Activated CD4-positive, alpha-beta T cell treated with anti-CD3 and anti-CD28 coated beads, Interleukin-10, Interleukin-2, amounts not matched to agents 100 ng/mL and 50 ng/mL, durations not matched to agents 16 hours and 8 hours (primary cell): ENCODE measurements around the gene IBA57.
"Not testable (repeated sequence)": the region's sequence is repeated elsewhere in the genome, so short reads cannot be mapped to it uniquely, and the experiment has no call there.

Experiments
- DNase-seq: peaks from one replicate; pipeline ENCODE4 v3.0.0-alpha.2; 2020

The IBA57 gene

DNA sequence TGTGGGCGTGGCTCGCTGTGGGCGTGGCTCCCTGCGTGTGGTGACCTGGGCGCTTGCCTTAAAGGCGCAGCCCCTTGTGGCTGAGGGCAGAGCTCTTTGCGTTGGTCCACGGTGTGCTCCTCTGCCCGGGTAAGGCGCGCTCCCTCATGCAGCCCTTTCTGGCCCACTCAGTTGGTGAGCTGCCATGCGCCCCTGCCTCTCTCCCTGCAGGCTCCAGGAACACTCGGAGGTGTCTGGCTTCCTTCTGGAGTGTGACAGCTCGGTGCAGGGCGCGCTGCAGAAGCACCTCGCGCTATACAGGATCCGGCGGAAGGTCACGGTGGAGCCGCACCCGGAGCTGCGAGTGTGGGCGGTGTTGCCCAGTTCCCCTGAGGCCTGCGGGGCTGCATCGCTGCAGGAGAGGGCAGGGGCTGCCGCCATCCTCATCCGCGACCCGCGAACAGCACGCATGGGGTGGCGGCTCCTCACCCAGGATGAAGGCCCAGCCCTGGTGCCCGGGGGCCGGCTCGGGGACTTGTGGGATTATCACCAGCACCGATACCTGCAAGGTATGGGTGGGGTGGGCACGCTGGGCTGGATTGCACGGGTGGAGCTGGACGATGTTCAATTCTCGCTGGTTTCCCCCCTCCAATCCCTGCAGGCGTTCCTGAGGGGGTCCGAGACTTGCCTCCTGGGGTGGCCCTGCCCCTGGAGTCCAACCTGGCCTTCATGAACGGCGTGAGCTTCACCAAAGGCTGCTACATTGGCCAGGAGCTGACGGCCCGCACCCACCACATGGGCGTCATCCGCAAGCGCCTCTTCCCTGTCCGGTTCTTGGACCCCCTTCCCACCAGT lies 9.1 kb downstream of the IBA57 start:
- DNase-seq, result peak; percentile 38

GRCh38 chr1:228175316-228176023 lies 9.9 kb downstream of the IBA57 start:
- no peak for DNase-seq

DNA sequence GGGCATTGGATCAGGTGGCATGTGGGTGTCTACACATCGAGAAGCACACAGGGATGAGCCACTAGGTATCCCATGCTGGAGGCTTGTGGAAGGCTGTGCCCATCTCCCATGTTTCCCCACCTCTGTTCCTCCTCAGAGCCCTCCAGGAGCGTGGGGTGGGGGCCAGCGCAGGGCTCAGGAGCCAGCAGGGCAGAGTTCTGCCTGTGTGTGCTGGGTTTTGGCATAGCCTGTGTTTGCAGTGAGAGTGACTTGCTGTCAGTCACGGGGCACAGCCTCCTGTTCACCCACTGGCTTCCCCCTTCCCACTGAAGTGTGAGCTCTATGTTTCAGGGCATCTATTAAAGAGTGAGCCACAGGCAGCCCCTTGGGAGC lies 10.4 kb downstream of the IBA57 start:
- DNase-seq, result no peak

GRCh38 chr1:228176461-228177182 lies 11.0 kb downstream of the IBA57 start:
- DNase-seq, result no peak

DNA sequence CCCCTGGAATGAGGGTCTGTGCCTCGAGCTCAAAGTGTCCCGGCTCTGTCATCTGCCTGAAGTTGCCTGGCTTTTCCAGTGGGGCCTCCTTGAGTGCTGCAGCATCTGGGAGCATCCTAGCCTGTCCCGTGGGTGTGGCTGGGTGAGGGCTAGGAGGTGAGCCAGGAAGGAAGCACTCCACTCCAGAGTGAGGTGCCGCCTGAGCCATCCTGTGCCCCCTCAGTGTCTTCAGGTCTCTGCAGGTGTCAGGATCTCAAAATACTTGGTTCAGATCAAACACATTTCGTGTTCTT lies 11.5 kb downstream of the IBA57 start:
- no peak for DNase-seq

DNA sequence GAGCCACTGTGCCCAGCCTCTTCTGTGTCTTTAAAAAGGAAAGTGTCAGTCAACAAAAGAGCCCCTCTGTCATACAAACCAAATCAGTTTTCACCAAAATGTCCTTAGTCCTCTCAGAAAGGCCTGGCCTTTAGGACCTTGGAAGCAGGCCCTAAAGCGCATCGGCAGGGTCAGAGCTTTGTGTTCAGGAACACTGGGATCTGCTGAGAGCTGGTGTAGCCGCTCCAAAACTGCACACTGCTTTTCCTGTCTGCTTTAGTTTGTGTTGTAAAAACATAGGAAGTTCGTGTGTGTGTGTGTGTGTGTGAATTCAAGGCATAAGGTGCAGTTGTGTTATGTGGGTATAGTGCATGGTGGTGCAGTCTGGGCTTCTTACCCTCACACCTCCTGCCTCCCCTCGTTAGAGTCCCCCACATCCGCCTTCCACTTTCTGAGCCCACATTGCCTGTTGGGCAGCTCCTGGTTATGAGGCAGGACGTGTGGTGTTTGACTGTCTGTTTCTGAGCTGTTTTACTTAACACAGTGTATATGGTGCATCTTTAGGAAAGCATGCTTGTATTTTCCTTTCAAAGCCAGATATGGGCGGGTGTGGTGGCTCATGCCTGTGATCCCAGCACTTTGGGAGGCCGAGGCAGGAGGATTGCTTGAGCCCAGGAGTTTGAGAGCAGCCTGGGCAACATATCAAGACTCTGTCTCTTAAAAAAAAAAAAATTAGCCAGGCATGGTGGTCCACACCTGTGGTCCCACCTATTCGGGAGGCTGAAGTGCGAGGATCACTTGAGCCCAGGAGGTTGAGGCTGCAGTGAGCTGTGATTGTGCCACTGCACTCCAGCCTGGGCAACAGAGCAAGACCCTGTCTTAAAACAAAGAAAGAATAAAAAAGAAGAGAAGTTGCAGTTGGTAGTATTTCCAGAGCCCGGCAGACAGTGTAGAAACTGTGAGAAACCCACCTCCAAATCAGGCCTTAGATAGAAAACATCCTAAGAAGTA lies 12.4 kb downstream of the IBA57 start:
- DNase-seq, result no peak

DNA sequence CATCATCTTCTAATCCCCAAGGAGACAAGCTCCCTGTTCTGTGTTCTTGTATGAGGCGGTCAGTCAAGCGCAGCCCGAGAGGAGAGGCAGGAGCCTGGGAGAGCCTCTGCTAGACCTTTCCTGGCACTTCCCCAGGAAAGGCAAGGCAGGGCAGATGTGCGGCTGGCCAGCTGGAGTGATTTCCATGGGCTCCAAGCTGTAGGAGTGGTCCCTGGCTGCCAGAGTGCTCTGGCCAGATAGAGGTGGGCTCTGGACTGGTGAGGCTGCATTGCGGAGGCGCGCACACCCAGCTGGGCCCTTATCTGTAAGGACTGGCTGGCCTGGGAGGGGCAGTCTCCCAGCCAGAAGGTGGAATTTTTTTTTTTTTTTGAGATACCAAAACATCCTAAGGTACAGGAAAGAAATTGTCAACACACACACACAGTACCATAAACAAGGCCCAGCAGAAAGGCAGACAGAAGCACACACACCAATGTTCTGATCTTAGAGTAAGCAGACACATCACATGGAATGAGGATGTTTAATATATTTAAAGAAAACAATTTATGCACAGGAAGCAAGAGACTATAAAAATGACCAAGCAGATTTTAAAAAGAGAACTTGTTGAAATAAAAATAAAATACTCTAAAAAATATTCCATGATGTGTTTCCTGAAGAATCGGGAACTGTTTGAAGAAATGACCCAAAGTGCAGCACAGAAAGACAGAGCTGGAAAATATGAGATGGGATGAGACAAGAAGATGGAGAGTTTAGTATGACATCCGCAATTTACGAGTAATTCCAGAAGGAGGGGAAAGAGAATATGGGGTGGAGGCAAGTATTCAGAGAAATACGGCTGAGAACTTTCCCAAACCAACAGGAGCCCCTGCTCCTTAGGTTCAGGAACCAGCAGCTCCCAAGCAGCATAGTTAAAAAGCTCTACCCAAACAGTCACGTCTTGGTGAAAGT lies 13.4 kb downstream of the IBA57 start:
- no peak for DNase-seq

DNA sequence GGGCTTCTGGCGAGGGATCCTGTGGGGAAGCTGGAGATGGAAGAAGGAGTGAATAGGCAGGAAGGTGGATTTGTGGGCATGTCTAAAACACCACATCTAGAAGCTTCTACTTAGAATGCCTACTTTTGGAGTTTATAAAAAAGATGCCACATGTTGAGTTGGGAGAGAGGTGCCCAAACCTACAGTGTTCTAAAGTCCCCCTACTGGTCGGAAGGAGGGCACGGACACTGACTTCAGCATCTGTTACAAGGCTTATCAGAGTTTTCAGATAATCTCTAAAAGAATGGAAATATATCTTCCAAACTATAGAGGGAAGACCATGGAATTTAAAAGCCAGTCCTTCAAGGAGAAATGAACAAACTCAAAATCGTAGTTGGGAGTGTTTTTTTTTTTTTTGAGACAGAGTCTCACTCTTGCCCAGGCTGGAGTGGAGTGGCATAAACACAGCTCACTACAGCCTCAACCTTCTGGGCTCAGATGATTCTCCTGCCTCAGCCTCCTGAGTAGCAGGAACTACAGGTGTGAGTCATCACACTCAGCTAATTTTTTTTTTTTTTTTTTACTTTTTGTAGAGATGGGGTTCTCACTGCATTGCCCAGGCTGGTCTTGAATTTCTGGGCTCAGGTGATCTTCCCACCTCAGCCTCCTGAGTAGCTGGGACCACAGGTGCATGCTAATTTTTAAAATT lies 14.8 kb downstream of the IBA57 start:
- DNase-seq, result no peak

- no peak for DNase-seq
Observed at GRCh38 chr1:228180959-228181644, 15.5 kb downstream of the IBA57 start.

GRCh38 chr1:228181645-228182034 lies 16.0 kb downstream of the IBA57 start:
- DNase-seq, result no peak

- no peak for DNase-seq
Observed at GRCh38 chr1:228182296-228183030, 16.9 kb downstream of the IBA57 start.

DNA sequence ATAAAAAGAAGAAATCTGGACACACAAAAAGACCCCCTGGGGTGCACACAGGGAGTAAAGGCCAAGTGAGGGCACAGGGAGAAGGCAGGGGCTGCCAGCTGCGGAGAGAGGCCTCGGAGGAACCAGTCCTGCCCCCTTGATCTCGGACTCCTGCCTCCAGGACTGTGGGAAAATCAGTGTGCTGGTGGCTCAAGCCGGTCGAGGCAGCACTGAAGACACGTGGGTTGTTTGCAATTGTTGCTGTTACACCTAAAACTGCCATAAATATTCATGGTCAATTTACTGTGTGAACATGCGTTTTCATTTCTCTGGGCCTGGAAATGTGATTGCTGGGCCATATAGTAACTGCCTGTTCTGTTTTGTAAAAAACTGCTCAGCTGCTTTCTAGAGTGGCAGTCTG lies 18.5 kb downstream of the IBA57 start:
- DNase-seq, result no peak

GRCh38 chr1:228185641-228185965 lies 20.0 kb downstream of the IBA57 start:
- peak; percentile 46 for DNase-seq

GRCh38 chr1:228188249-228188648 lies 22.6 kb downstream of the IBA57 start:
- DNase-seq, result not testable (repeated sequence)

DNA sequence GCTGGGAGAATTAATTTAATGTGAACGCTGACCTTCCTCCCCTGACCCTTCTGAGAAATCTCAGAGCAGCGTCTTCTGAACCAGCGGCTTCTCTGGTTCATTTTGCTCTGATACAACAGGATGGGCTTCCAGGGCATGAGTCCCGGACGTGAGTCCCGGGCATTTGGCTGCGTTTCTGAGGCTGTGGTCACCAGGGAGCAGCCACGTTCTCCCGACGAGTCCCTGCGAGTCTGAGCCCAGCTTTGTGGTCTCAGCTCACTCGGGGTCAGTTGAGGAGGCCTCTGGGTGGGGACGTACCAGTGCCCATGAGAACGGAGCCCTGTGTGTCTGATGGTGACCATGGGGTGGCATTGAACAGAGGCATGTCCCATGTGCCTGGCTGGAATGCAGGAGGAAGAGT lies 24.6 kb downstream of the IBA57 start:
- DNase-seq, result no peak

GRCh38 chr1:228190778-228191177 lies 25.2 kb downstream of the IBA57 start:
- no peak for DNase-seq

- no peak for DNase-seq
Observed at GRCh38 chr1:228194436-228194835, 28.8 kb downstream of the IBA57 start.

GRCh38 chr1:228194921-228195812 lies 29.6 kb downstream of the IBA57 start:
- no peak for DNase-seq
